ENCODE data around the gene SLC38A7. TPM values are rescaled to one million over a fixed set of nuclear protein-coding genes. Genes with fewer than 3 reads are reported as not detected.
"Not testable (repeated sequence)": the region's sequence is repeated elsewhere in the genome, so short reads cannot be mapped to it uniquely, and the experiment has no call there.

SLC38A7 gene
- total RNA-seq, 1 donor from 2014 or later: 12.0 TPM

DNA sequence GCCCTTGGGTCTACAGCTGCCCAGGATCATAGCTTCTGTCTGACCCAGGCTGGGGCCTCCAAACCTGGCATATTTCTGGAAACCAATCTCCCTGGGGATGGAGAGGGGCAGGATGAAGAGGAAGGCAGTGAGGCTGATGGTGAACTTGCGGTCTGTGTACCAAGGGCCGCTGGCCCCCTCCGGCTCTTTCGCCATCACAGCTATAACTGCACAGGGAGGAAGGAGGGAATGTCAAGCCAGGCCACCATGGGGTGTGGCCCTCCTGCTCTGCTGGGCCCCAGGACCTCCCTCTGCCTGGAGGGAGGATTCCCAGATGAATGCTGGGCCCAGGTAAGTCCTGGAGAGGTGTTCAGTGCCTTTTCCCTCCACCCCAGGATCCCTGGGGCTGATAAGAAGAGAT lies 6.3 kb downstream of the SLC38A7 start:
- no peak for DNase-seq (ENCODE audit: low read depth)
- TF ChIP-seq, protein P1, sequence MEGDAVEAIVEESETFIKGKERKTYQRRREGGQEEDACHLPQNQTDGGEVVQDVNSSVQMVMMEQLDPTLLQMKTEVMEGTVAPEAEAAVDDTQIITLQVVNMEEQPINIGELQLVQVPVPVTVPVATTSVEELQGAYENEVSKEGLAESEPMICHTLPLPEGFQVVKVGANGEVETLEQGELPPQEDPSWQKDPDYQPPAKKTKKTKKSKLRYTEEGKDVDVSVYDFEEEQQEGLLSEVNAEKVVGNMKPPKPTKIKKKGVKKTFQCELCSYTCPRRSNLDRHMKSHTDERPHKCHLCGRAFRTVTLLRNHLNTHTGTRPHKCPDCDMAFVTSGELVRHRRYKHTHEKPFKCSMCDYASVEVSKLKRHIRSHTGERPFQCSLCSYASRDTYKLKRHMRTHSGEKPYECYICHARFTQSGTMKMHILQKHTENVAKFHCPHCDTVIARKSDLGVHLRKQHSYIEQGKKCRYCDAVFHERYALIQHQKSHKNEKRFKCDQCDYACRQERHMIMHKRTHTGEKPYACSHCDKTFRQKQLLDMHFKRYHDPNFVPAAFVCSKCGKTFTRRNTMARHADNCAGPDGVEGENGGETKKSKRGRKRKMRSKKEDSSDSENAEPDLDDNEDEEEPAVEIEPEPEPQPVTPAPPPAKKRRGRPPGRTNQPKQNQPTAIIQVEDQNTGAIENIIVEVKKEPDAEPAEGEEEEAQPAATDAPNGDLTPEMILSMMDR (conservative IDR thresholded peaks at IDR 0.05; ENCODE audit: low read depth, low read length): no peak
- no peak overlapping the region for H3K4me3 ChIP-seq (ENCODE audit: low read depth, low read length)

DNA sequence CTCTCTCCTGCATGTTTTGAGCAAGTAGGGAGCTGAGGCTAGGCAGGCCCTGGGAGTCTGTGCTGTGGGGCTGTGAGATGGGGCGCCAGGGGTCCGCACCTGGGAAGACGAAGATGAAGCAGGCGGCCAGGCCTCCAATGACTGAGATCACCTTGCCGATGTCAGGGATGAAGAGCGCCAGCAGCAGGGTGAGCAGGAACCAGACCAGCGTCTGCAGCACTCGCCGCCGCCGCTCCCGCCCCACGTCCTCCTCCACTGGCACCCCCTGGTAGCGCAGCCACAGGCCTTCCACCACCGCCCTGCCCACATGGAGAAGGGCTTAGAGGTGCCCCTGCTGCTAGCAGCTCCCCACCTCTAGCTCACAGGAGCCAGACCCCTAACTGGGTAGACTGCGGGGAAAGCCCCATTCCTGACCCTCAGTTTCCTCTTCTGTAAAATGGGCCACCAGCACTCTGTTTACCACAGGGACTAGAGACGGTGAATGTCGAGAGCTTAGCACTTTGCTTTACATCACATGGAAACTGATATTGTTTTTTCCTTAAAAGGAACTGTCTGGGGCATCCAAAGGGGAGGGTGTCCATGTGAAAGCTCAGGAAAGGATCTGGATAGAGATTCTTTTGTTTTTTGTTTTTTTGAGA lies 13.5 kb downstream of the SLC38A7 start:
- no peak for DNase-seq (ENCODE audit: low read depth)
- TF ChIP-seq, protein P1 (conservative IDR thresholded peaks at IDR 0.05; ENCODE audit: low read depth, low read length): no peak
- no peak overlapping the region for H3K4me3 ChIP-seq (ENCODE audit: low read depth, low read length)

DNA sequence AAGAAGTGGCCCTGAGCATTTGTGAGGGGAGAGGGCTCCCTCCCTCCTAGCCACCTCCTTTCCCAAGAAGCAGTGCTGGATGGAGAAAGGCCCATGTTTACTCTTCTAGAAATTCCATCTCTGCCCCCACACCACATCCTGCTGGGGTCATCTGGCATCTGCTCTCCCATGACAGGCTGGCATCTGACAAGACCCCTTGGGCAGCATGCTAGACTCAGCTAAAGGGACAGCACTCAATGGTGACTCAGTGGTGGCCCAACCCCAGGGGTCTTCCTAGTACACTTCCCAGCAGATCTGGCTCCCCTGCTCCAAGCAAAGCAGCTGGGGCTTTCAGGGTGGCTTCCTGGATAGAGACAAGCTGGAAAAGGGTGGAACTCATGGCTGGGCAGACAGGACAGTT lies 14.4 kb downstream of the SLC38A7 start:
- H3K4me3 ChIP-seq (ENCODE audit: low read depth, low read length): no peak overlapping the region
- TF ChIP-seq, protein P1 (conservative IDR thresholded peaks at IDR 0.05; ENCODE audit: low read depth, low read length): no peak
- no peak for DNase-seq (ENCODE audit: low read depth)

GRCh38 chr16:58665200-58665599 lies 19.4 kb downstream of the SLC38A7 start:
- TF ChIP-seq, protein P1 (conservative IDR thresholded peaks at IDR 0.05; ENCODE audit: low read depth, low read length): no peak
- no peak overlapping the region for H3K4me3 ChIP-seq (ENCODE audit: low read depth, low read length)
- no peak for DNase-seq (ENCODE audit: low read depth)

- TF ChIP-seq, protein P1 (conservative IDR thresholded peaks at IDR 0.05; ENCODE audit: low read depth, low read length): peak; percentile 81
- H3K4me3 ChIP-seq (ENCODE audit: low read depth, low read length): no peak overlapping the region
- DNase-seq (ENCODE audit: low read depth): peak; percentile 46
Measured at GRCh38 chr16:58661199-58661830, 23.3 kb downstream of the SLC38A7 start.

DNA sequence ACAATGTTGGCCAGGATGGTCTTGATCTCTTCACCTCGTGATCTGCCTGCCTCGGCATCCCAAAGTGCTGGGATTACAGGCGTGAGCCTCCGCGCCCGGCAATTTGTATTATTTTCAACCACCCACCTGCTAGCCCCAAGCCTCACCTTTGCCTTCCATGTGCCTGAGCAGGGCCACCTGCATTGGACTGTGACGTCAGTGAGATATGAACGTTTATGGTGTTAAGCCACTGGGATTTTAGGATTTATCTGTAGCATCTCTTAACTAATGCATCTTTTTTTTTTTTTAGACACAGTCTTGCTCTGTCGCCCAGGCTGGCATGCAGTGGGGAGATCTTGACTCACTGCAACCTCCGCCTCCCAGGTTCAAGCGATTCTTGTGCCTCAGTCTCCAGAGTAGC lies 24.7 kb downstream of the SLC38A7 start:
- not testable (repeated sequence) for DNase-seq (ENCODE audit: low read depth); H3K4me3 ChIP-seq (ENCODE audit: low read depth, low read length)

DNA sequence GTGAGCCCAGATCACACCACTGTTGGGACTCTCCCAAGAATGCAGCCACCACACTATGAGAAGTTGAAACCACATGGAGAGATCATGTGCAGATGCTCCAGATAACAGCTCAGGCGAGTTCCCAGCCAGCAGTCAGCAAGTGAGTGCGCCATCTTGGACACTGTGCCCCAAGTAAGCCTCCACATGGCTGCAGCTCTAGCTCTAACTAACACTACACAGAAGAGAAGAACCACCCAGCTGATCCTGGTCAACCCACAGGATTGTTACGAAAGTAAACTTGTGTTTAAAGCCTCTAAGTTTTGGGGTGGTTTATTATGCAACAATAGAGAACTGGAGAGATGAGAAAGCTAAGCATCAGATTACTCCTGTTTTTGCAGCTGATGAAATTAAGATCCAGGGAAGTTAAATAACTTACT lies 25.8 kb downstream of the SLC38A7 start:
- no peak for DNase-seq (ENCODE audit: low read depth)
- TF ChIP-seq, protein P1 (conservative IDR thresholded peaks at IDR 0.05; ENCODE audit: low read depth, low read length): no peak
- no peak overlapping the region for H3K4me3 ChIP-seq (ENCODE audit: low read depth, low read length)

All from epithelial cell of proximal tubule (primary cell).